ENCODE data around the gene PDE3A.

DNA sequence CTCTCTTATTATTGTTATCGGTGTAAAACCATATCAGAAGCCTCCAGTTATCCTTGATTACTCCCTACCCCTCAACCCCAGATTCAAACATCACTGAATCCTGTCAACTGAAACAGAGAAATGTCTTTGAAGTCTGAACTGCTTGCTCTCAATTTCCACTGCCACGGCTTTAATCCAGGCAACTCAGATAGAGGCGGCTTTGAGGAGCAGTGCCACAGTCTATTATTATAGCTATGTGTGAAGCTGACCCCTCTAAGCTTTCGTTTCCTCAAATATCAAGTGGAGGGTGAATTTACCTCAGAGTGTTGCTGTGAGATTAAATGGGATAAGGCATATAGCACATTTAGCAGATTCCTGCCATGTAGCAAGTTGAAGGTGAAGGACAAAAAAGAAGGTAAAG lies 49.0 kb upstream of the PDE3A start:
- TF ChIP-seq, protein P1, sequence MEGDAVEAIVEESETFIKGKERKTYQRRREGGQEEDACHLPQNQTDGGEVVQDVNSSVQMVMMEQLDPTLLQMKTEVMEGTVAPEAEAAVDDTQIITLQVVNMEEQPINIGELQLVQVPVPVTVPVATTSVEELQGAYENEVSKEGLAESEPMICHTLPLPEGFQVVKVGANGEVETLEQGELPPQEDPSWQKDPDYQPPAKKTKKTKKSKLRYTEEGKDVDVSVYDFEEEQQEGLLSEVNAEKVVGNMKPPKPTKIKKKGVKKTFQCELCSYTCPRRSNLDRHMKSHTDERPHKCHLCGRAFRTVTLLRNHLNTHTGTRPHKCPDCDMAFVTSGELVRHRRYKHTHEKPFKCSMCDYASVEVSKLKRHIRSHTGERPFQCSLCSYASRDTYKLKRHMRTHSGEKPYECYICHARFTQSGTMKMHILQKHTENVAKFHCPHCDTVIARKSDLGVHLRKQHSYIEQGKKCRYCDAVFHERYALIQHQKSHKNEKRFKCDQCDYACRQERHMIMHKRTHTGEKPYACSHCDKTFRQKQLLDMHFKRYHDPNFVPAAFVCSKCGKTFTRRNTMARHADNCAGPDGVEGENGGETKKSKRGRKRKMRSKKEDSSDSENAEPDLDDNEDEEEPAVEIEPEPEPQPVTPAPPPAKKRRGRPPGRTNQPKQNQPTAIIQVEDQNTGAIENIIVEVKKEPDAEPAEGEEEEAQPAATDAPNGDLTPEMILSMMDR (IDR thresholded peaks at IDR 0.05) = no peak
- TF ChIP-seq POLR2A (IDR thresholded peaks at IDR 0.05) (no peak), POLR2AphosphoS5 (IDR thresholded peaks at IDR 0.05) (no peak)

Data from prostate gland (tissue), 2 donors.